SK-N-SH (cell line): ENCODE measurements around the gene GPR132. TPM values are rescaled to one million over a fixed set of nuclear protein-coding genes. Genes with fewer than 3 reads are reported as not detected.

Experiments
- CTCF ChIA-PET: fragments of 300-600, 350-600 bp; formaldehyde crosslinking; extraction: SDS; loops from one replicate; lab custom pipeline; 2021; lab: Yijun Ruan, JAX
- POLR2A ChIA-PET: fragments of 350-600 bp; sonication (Branson Sonifier 250); formaldehyde crosslinking; extraction: SDS; loops from one replicate; lab custom pipeline; 2020; ENCODE audit warnings: antibody characterized with exemption, inconsistent platforms; lab: Yijun Ruan, JAX
- DNase-seq: peaks from one replicate; pipeline ENCODE4 v3.0.0; 2012
- H2AFZ ChIP-seq: fragments of 200-600 bp; sonication (generic); 2 replicates; pipeline ENCODE4 v1.8.1; 2016; ENCODE audit warnings: antibody characterized with exemption, mild to moderate bottlenecking, low read depth
- H3F3A ChIP-seq: fragments of 200-600 bp; sonication (generic); replicated peaks from 2 replicates; pipeline ENCODE3; 2016; ENCODE audit warnings: antibody characterized with exemption, mild to moderate bottlenecking; ENCODE audit not compliant: insufficient read depth
- H3K27ac ChIP-seq, 2 experiments: fragments of 200-500 bp in 1 of 2; fragments of 200-600 bp in 1 of 2; sonication (Bioruptor generic) in 1 of 2; sonication (generic), shearing (Covaris generic) in 1 of 2; 2 replicates each; pipeline versions ENCODE4 v1.5.1 to v1.6.1; 2014 to 2016; ENCODE audit warnings: low read depth in 2 of 2, inconsistent platforms in 1 of 2, low read length in 1 of 2, mild to moderate bottlenecking in 1 of 2, mixed read lengths in 1 of 2
- H3K27me3 ChIP-seq: fragments of 200-600 bp; sonication (generic), shearing (Covaris generic); 2 replicates; pipeline ENCODE4 v1.6.1; 2016; ENCODE audit warnings: mixed run types; ENCODE audit not compliant: insufficient read depth
- H3K36me3 ChIP-seq, 2 experiments: fragments of 200-500 bp in 1 of 2; fragments of 200-600 bp in 1 of 2; sonication (Bioruptor generic) in 1 of 2; sonication (generic) in 1 of 2; replicated peaks in 1 of 2; 2 replicates each; pipeline versions ENCODE3 to v1.5.1; 2014 to 2016; ENCODE audit warnings: low read length in 1 of 2, mild to moderate bottlenecking in 1 of 2; ENCODE audit not compliant: insufficient read depth in 2 of 2, control insufficient read depth in 1 of 2
- H3K4me1 ChIP-seq, 2 experiments: fragments of 200-500 bp in 1 of 2; fragments of 200-600 bp in 1 of 2; sonication (Bioruptor generic) in 1 of 2; sonication (generic), shearing (Covaris generic) in 1 of 2; 2 replicates each; pipeline versions ENCODE4 v1.5.1 to v1.6.1; 2014 to 2016; ENCODE audit warnings: low read depth in 1 of 2, low read length in 1 of 2, mixed run types in 1 of 2; ENCODE audit not compliant: insufficient read depth in 2 of 2, control insufficient read depth in 1 of 2
- H3K4me2 ChIP-seq: fragments of 200-600 bp; sonication (generic), shearing (Covaris generic); 2 replicates; pipeline ENCODE4 v1.6.1; 2017; ENCODE audit warnings: mixed run types
- H3K4me3 ChIP-seq, 2 experiments: fragments of 200-500 bp in 1 of 2; fragments of 200-600 bp in 1 of 2; sonication (Bioruptor generic) in 1 of 2; sonication (generic), shearing (Covaris generic) in 1 of 2; 2 replicates each; pipeline versions ENCODE4 v1.5.1 to v1.8.1; 2014 to 2016; ENCODE audit warnings: low read depth in 2 of 2, inconsistent platforms in 1 of 2, low read length in 1 of 2, mild to moderate bottlenecking in 1 of 2, mixed read lengths in 1 of 2, moderate library complexity in 1 of 2
- H3K79me2 ChIP-seq: fragments of 200-600 bp; sonication (generic); 2 replicates; pipeline ENCODE4 v1.8.1; 2017; ENCODE audit warnings: mild to moderate bottlenecking; ENCODE audit not compliant: insufficient read depth
- H3K9ac ChIP-seq: fragments of 200-600 bp; sonication (generic); 2 replicates; pipeline ENCODE4 v1.6.1; 2017; ENCODE audit warnings: mixed run types
- H3K9me2 ChIP-seq: fragments of 200-600 bp; sonication (generic); 2 replicates; pipeline ENCODE4 v1.6.1; 2017; ENCODE audit warnings: mixed run types
- H3K9me3 ChIP-seq: fragments of 200-600 bp; sonication (generic); 2 replicates; pipeline ENCODE4 v1.6.1; 2017; ENCODE audit warnings: mixed run types, mild to moderate bottlenecking, moderate library complexity
- H4K20me1 ChIP-seq: fragments of 200-600 bp; sonication (generic); 2 replicates; pipeline ENCODE4 v1.6.1; 2017; ENCODE audit warnings: mild to moderate bottlenecking, mixed run types; ENCODE audit not compliant: insufficient read depth
- EP300 ChIP-seq, 2 experiments: IDR thresholded peaks; 2 replicates each; pipeline versions ENCODE4 v1.4.0 to v1.6.1; 2012; ENCODE audit warnings: borderline replicate concordance in 1 of 2, low read depth in 1 of 2, low read length in 1 of 2
- FOXM1 ChIP-seq: IDR thresholded peaks from 2 replicates; pipeline ENCODE4 v1.4.0; 2012; ENCODE audit warnings: low read depth, mild to moderate bottlenecking
- GATA2 ChIP-seq: sonication (generic); formaldehyde crosslinking; IDR thresholded peaks from 2 replicates; pipeline ENCODE4 v1.5.0; 2020; ENCODE audit warnings: mild to moderate bottlenecking, missing genetic modification reagents
- MXI1 ChIP-seq: IDR thresholded peaks from 2 replicates; pipeline ENCODE4 v1.6.1; 2012; ENCODE audit warnings: mild to moderate bottlenecking, low read depth, low read length, improper control_type of control experiment
- NRF1 ChIP-seq: IDR thresholded peaks from 2 replicates; pipeline ENCODE4 v1.6.1; 2012; ENCODE audit warnings: low read depth, mild to moderate bottlenecking, low read length
- RAD21 ChIP-seq: IDR thresholded peaks from 2 replicates; pipeline ENCODE4 v1.6.1; 2012; ENCODE audit warnings: mild to moderate bottlenecking, low read length
- REST ChIP-seq: IDR thresholded peaks from 2 replicates; pipeline ENCODE4 v1.6.1; 2012; ENCODE audit warnings: mild to moderate bottlenecking, low read depth, low read length, moderate library complexity
- RXRA ChIP-seq: IDR thresholded peaks from 2 replicates; pipeline ENCODE4 v1.4.0; 2012; ENCODE audit warnings: low read depth, mild to moderate bottlenecking, borderline replicate concordance
- SMC3 ChIP-seq: IDR thresholded peaks from 2 replicates; pipeline ENCODE4 v1.6.1; 2012; ENCODE audit warnings: low read depth, low read length, improper control_type of control experiment
- TAF1 ChIP-seq: IDR thresholded peaks from 2 replicates; pipeline ENCODE4 v1.6.1; 2012; ENCODE audit warnings: low read depth, mild to moderate bottlenecking, low read length, moderate library complexity, borderline replicate concordance
- TCF12 ChIP-seq: IDR thresholded peaks from 2 replicates; pipeline ENCODE4 v1.4.0; 2012
- TEAD4 ChIP-seq: IDR thresholded peaks from 2 replicates; pipeline ENCODE4 v1.4.0; 2012; ENCODE audit warnings: mild to moderate bottlenecking, borderline replicate concordance; ENCODE audit not compliant: insufficient read depth
- USF2 ChIP-seq: fragments of 150-350 bp; IDR thresholded peaks from 2 replicates; pipeline ENCODE4 v1.6.1; 2017; ENCODE audit warnings: antibody characterized with exemption, low read length, low read depth, borderline replicate concordance
- YY1 ChIP-seq: IDR thresholded peaks from 2 replicates; pipeline ENCODE4 v1.4.0; 2012; ENCODE audit warnings: low read depth, mild to moderate bottlenecking
- WGBS: methylation state at CpG from one replicate; pipeline ENCODE4 v1.1.6; 2017; ENCODE audit warnings: low lambda C conversion rate; 5-methylcytosine and 5-hydroxymethylcytosine counted together
- polyA plus RNA-seq, 3 experiments: library from polyadenylated mRNA; depleted of rRNA; stranded (reverse); fragments of >200 nt; gene quantifications; 2 replicates each; pipeline ENCODE4 v1.2.3, GENCODE V29; 2012

GPR132 gene
- polyA plus RNA-seq, 1 of the 3 experiments (the other 2 are of a cell fraction): not detected

- H3K4me3 ChIP-seq: no peak overlapping the region
- H3K9me3 ChIP-seq: no peaks in the 10 kb centered on the region
- TF ChIP-seq RAD21 (no peak), REST (no peak), FOXM1 (no peak), USF2 (no peak), EP300 (IDR thresholded peaks at IDR 0.05; ENCODE audit: borderline replicate concordance in 1 of 2, low read depth in 1 of 2, low read length in 1 of 2) (no peak)
- no peaks in the 10 kb centered on the region for H3K4me1 ChIP-seq
- CTCF ChIA-PET: no interaction called here
- no peaks in the 10 kb centered on the region for H3K36me3 ChIP-seq
- H3K27ac ChIP-seq: no peak overlapping the region
- DNase-seq: no peak
- no peak overlapping the region for H3K9ac ChIP-seq
- WGBS: 83% methylated on average over 13 of the region's 13 CpGs
- H3K27me3 ChIP-seq: no peaks in the 10 kb centered on the region
- no peaks in the 10 kb centered on the region for H4K20me1 ChIP-seq
- H3K9me2 ChIP-seq: no peaks in the 10 kb centered on the region
- H3K4me2 ChIP-seq: no peak overlapping the region
- POLR2A ChIA-PET: no interaction called here
- H2AFZ ChIP-seq: no peak overlapping the region
- H3F3A ChIP-seq: no peaks in the 10 kb centered on the region
- no peaks in the 10 kb centered on the region for H3K79me2 ChIP-seq
These were observed 3.6 kb upstream of the GPR132 start for GRCh38 chr14:105068818-105069217.

- CTCF ChIA-PET: interaction anchor here (0.9 to 4.3 kb wide), 3 partner anchors 19 to 91 kb away, joined by 3 to 25 read pairs (median 3); no protein-coding TSS in a partner anchor
- TF ChIP-seq USF2 (no peak), YY1 (no peak), MXI1 (no peak), TCF12 (no peak), GATA2 (CRISPR knock-in tag) (no peak), SMC3 (no peak), RXRA (no peak), TAF1 (no peak), NRF1 (no peak), TEAD4 (no peak), REST (no peak)
These were observed 2.7 kb upstream of the GPR132 start for GRCh38 chr14:105067969-105068301.

More at GRCh38 chr14:105067969-105068301, 2.7 kb upstream of the GPR132 start:
- H3K9me2 ChIP-seq: no peaks in the 10 kb centered on the region
- H3K4me1 ChIP-seq: no peaks in the 10 kb centered on the region
- H3K36me3 ChIP-seq: no peaks in the 10 kb centered on the region
- 90% methylated on average over 4 of the region's 12 CpGs for WGBS
- H3K4me3 ChIP-seq: no peak overlapping the region
- H2AFZ ChIP-seq: no peak overlapping the region
- H3K9ac ChIP-seq: no peak overlapping the region
- DNase-seq: no peak
- H3K27ac ChIP-seq: no peak overlapping the region
- H3K79me2 ChIP-seq: no peaks in the 10 kb centered on the region
- H3K9me3 ChIP-seq: no peaks in the 10 kb centered on the region
- H3K27me3 ChIP-seq: no peaks in the 10 kb centered on the region
- H4K20me1 ChIP-seq: no peaks in the 10 kb centered on the region
- POLR2A ChIA-PET: no interaction called here
- H3F3A ChIP-seq: no peaks in the 10 kb centered on the region
- no peak overlapping the region for H3K4me2 ChIP-seq
